Measurements from ENCODE around the gene NFIX.

The NFIX gene

DNA sequence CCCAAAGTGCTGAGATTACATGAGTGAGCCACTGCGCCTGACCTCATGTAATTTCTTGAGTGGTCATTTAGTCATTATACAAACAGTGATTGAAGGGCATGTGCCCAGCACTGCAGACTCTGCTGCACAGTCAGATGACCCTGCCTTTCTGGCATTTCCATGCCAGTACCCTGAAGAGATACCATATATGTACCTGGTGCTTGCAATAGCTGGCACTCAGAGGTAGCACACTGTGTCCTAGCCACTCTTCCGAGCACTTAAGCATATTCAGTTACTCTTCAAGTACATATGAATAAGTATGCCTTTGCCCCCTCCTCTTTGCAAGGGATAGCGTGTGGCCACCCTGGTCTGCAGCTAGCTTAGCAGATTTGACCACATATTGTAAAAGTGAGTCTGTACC is 139.4 kb downstream of the NFIX start:
- DNase-seq: no peak

DNA sequence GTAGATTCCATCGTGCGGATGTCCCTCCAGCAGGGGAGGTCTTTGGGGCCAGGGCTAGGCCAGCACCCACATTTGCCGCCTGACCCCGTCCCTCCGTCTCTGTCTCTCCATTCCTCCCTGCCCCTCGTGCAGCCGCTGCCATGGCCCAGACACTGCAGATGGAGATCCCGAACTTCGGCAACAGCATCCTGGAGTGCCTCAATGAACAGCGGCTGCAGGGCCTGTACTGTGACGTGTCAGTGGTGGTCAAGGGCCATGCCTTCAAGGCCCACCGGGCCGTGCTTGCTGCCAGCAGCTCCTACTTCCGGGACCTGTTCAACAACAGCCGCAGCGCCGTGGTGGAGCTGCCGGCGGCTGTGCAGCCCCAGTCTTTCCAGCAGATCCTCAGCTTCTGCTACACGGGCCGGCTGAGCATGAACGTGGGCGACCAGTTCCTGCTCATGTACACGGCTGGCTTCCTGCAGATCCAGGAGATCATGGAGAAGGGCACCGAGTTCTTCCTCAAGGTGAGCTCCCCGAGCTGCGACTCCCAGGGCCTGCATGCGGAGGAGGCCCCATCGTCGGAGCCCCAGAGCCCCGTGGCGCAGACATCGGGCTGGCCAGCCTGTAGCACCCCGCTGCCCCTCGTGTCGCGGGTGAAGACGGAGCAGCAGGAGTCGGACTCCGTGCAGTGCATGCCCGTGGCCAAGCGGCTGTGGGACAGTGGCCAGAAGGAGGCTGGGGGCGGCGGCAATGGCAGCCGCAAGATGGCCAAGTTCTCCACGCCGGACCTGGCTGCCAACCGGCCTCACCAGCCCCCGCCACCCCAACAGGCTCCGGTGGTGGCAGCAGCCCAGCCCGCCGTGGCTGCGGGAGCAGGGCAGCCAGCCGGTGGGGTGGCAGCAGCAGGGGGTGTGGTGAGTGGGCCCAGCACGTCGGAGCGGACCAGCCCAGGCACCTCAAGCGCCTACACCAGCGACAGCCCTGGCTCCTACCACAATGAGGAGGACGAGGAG is 140.1 kb downstream of the NFIX start:
- no peak for DNase-seq

DNA sequence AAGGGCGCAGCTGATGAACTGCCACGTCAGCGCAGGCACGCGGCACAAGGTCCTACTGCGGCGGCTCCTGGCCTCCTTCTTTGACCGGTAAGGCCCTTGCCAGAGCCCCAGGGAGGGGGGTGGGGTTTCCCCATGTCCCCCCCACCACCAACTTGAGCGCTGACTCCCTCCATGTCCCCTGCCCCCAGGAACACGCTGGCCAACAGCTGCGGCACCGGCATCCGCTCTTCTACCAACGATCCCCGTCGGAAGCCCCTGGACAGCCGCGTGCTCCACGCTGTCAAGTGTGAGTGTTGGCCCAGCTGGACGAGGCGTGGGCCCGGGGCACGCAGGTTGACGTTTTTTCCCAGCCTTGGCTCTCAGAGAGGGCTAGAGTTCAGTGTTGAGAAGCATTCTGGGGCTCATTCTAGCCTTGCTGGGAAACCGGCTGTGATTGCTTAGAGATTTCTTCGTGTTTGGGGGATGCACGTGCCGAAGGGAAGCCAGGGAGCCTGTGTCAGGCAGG is 142.1 kb downstream of the NFIX start:
- DNase-seq: no peak

DNA sequence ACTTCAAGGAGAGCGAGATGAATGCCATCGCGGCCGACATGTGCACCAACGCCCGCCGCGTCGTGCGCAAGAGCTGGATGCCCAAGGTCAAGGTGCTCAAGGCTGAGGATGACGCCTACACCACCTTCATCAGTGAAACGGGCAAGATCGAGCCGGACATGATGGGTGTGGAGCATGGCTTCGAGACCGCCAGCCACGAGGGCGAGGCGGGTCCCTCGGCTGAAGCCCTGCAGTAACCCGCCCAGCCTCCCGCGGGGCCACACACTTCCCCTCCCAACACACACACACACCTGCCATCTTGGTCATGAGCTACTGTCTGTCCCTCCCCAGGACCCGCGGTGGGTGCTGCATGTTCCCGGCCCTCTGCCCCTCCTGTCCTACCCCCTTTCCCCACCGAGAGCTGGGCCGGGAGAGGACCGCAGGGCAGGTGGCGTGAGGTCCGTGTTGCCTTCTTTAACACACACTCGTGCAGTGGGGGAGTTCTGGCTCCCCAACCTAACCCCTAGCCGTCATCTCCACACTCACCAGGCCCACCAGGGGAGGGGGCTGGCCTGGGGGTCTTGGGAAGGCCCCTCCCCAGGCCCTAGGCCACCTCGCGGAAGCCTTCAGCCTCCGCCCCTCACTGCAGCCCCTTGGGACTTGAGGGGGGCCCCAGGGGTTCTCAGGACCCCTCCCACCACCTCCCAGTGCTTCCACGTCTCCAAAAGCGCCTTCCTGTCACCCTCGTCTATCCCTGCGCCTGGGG is 143.1 kb downstream of the NFIX start:
- DNase-seq: no peak

DNA sequence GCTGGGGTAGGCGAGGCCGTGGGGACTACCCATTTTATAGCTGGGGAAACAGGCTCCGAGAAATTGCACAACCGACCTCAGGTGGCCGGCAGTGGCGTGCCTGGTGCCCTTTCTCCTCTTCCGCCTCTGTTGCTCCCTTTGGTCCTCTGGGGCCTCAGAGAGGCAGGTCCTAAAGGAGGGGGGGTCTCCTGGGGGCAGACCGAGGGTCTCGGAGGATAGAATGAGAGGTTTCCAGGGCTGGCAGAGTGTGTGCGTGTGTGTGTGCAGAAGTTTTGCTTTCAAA is 143.6 kb downstream of the NFIX start:
- no peak for DNase-seq

DNA sequence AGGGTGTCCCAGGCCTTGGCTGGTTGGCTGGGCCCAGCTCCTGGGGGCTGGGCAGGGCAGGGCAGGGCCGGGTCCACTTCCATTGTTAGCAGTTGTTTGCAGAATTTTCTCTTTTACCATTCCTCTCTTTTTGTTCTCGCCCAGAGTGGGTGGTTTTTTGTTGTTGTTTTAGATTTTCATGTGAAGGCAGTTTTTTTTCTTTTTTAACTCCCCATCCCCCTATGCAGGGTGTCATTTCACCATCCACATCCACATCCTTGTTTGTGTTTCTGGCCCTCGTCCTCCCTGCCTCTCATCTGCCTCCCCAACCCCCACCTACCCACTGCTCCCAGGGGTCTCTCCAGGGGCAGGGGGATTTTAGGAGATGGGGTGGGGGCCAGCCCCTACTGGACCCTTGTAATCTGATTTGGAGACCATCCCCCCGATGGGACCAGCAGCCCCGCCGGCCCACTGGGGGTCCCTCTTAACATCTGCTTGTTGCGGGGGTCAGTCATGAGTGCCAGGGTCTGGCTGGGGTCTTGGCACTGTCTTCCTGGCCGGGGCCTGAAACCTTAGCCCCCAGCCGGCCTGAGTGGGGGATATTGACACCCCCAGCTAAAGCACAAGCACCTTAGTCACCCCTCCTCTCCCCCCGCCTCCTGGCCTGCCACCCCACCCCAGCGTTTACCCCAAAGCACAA is 144.5 kb downstream of the NFIX start:
- no peak for DNase-seq

DNA sequence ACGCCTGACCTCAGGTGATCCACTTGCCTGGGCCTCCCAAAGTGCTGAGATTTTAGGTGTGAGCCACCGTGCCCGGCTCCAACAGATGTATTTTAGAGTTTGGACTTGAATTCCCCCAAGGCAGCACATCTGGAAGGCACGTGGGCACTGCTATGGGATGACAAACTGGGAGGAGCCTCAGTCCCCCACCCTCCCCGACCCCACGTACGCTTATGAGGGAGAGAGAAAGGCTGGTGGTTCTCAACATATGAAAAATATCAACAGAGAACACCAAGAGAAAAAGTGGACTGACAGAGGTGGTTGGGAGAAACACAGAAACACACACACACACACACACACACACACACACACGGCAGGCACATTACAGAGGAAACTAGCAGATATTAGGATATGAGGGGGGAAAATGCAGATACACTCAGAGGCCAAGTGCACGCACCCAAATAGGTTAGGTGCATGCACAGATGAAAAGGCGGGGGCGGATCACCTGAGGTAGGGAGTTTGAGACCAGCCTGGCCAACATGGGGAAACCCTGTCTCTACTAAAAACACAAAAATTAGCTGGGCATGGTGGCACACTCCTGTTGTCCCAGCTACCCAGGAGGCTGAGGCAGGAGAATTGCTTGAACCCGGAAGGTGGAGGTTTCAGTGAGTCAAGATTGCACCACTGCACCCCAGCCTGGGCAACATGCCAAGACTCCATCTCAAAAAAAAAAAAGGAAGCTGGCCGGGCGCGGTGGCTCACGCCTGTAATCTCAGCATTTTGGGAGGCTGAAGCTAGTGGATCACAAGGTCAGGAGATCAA is 151.7 kb downstream of the NFIX start:
- DNase-seq: no peak
